Measurements from ENCODE around the gene SPOCK1.
"Not testable (repeated sequence)": the region's sequence is repeated elsewhere in the genome, so short reads cannot be mapped to it uniquely, and the experiment has no call there.

SPOCK1 gene

DNA sequence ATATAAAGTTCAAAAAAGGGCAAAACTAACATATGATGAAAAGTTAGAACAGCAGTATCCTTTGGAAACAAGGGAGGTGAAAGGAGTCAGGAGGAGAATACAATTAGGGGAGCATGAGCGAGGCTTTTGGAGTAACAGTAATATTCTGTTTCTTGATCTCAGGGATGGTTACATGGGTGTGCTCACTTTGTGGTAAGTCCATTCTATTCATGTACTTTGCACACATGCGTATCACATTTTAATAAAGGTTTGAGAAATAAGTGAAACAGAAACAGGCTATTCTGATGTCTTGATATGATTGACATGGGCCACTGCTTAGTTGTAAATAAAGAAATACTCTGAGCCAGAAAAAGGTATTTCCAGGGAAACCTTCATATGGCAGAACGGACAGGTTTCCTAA, 208.8 kb downstream of the SPOCK1 start:
- no peak for DNase-seq

DNA sequence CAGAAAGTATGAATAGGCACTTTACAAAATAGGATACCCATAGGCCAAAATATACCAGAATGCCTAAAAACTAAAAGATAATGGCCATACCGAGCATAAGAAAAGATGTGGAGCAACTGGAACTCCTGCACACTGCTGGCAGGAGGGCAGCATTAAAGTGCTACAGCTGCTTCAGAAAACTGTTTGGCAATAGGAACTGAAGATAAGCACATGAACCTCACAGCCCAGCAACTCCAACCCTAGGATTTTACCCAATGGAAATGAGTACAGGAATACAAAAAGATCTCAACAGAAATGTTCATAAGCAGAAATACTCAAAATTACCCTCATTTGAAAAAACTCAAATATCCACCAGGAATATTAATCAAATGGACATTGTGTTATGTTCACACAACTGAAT, 209.3 kb downstream of the SPOCK1 start:
- DNase-seq, result no peak

DNA sequence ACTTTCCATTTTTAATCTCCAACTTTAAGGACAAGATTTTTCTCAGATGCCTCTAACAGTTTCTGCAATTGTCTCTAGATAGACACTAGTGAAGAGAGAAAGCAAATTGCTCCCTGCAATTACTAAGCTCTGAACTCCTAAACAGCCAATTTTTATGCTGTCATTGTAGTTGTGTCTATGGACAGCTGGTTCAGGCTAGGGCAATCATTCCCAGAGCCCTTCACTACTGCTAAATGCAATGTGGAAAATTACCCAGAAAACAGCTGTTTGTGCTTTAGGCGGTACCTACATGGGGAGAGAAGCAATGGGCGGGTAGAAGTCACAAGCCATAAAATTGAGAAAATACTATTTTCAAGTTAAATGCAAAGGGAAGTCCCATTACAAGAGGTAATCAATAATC, 211.6 kb downstream of the SPOCK1 start:
- no peak for DNase-seq

DNA sequence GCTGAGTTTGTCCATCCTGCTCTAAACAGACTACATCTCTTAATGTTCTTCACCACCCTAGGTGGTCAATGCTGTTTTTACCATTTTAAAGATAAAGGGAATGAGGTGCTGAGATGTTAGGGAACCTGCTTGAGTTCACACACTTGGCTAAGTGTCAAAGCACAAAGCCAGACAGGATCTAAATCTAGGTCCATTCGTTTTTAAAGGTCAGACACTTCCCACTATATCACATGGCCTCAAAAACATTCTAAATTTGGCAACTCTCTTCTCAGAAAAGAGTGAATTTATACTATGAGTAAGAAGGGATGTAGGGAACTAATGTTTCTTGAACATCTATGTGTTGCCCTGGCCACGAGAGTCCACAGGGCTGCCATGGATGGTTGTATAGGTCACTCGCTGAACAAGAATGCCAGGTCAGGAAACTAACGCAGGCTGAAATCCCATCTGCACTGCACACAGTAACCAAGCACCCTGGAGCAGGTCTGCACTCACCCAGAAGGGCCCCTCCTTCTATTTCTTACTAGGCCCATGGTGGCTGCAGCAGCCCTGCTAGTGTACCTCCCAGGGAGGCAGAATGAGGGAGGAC, 213.0 kb downstream of the SPOCK1 start:
- DNase-seq, result no peak

DNA sequence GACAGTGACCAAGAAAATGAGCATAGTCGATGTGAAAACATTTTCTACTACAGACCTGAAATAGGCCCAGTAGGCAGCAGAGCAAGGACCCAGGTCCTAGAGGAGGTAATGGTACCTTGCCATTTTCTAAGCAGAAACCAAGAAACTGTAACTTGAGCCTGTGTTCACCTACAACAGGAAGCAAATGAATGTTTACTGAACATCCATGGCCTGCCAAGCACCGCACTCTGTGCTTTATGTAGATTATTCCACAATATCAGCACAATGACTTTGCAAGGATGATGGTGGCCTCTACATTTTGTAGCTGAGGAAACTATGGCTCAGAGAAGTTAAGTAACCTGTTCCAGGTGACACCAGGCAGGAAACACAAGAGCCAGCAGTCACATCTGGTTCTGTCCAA, 215.3 kb downstream of the SPOCK1 start:
- DNase-seq, result no peak

DNA sequence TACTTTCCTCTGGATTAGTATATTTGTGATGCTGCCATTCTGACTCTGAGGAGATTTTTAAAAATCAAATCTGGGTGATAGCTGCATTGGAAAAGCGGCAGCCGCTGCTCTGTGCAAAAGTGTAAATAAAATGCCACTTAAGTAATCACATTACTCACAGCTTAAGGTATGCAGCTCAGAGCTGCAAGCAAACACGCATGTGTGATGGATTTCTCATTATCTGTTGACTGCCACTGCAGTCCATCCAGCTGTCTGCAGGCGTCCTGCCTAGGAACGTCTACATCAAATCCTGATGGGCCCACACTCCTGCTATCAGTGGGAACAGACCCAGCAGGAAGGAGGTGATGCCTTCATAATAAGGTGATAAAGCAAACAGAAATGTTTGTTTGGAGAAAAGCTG, 216.9 kb downstream of the SPOCK1 start:
- no peak for DNase-seq

DNA sequence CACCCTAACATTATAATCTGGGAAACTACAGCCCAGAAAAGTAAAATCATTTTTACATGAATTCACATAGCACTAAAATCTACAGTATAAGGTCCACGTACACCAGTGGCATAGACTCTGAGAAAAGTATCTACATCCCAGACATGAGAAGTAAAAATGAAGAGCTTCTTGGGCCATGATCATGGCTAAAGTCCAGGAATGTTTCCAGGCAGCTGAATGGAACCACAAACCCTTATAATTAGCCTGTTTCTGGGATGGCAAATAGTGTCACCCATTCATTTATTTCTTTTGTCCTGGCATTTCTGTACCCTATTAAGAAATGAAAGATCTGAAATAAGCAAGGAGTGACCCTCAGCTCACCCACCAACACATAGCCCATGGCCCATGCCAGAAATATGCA, 217.9 kb downstream of the SPOCK1 start:
- no peak for DNase-seq

DNA sequence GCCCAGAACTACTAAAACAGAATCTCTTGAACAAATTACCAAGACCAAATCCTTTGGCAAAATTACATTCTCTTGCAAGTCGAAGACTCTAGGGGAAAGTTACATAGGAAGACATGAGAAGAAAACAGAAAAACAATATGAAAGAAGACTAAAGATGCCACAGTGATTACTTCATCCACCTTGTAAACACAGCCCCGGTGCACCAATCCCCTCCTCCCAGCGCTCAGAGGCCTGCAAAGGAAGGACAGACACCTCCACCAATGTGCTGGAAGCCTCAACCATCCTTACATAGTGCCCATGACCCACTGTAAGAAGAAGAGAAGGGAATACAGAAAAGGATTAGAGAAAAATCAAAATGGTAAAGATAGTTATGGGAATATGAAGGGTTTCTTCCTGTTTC, 218.5 kb downstream of the SPOCK1 start:
- DNase-seq, result no peak

DNA sequence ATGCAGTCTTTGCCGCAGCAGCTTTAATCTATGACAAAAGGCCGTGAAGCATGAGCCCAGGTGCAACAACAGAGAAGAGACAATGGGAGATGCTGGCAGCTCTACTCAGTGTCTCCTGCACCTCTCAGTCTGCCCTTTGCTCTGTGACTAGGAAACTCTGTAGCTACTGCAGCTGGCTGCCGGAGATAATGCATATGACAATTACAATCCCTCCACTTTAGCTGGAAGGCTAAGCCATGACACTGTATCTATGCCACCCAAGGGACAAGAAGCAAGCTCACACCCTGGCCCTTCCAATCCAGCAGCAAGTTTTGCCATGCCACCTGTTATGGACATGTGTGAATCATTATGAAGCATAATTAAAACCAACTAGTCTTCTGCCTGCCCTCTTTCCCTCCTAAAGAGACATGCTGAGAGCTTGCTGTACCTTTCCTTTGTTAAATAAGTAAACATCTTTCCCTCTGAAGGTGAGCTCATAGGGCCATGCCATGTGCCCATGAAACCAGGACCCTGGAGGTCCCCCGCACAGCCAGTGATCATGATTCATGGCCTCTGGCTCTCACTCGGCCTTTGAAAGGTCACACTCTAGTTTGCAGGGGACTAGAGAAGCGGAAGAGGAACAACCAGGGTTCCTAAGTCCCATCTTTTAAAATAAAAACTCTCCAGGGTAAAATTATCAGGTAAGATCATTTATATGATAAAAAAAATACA, 219.4 kb downstream of the SPOCK1 start:
- no peak for DNase-seq

DNA sequence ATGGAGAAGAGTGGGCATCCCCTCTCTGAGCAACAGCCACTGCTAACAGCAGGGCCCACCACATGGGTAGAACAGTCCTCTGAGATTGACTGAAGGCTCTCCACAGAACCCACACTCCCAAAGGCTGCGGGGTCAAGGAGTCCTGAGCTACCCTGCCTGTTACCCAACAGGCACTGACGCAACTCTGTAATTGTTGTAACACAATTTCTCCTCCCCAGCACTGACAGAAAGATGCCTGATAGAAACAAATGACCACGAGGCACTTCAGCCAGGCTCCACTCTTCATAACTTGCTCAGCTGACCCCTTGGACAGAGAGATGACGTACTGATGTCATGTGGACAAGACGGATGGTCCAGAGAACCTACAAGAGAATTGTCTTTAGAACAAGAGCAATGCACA, 220.7 kb downstream of the SPOCK1 start:
- no peak for DNase-seq

DNA sequence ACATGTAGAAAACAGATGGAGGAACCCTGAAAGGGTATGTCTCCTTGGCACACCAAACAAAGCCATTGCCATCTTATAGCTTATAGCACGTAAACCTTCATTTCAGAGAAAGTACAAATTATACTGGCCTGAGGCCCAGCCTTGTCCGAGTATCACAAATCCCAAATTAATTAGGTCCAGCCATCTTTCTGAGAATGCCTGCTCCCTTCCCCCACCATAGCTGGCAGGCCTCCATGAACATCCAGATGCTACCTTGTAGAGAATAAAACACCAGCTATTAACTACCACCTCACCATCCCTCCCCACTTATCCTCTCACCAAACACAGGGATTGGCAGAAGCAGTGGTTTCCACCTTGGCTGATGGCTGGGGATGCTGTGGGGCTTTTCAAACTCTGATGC, 224.0 kb downstream of the SPOCK1 start:
- DNase-seq, result no peak

DNA sequence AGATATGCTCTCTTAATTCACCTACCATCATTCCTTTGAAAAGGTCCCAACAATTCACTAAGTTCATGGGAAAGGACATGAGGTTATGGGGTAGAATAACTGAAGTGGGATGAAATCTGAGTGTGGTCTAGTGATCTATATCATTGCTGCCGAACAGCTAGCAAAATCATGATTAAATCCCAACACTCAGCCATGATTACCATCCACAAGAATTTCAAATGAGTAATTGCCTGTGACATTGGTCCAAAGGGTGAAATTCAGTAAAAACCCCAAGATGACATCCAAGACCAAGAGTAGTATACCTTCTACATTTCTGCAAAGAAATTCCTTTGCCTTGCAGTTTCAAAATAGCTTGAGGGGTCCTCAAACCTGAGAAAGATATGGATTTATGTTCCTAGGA, 225.6 kb downstream of the SPOCK1 start:
- DNase-seq, result no peak

DNA sequence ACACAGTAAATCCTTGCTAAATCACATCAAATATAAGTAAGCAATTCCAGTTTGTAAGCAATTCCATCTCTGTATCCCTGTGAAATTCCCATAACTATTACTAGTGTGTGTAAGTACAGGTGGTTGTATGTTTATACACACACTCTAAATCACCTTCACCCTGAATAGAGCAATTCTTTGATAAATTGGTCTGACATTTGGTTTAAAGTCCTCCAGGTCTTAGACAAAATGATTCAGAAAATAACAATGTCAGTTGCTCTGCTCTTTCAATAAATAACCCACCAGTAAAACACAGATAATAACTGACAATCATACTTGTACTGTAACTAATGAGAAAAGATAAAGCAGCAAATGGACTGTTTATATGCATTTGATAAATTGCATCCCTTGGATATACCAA, 226.3 kb downstream of the SPOCK1 start:
- DNase-seq, result no peak

DNA sequence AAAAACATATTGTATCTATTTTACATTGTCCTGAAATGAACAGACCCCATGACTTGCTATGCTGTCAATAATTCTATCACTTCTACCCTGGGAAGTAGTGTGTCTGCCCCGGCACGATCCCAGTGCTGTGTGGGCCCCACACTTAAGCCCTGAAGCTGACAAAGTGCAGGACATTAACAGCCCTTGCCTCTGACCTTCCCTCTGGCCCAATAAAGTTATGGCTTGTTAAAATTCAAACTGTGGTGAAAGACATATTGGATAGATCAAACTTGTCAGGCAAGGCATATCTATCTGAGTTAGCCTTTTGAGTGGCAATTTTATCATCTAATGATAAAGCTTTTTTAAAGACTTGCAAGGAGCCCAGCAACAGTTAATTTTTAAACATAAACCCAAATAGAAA, 229.2 kb downstream of the SPOCK1 start:
- DNase-seq, result no peak

DNA sequence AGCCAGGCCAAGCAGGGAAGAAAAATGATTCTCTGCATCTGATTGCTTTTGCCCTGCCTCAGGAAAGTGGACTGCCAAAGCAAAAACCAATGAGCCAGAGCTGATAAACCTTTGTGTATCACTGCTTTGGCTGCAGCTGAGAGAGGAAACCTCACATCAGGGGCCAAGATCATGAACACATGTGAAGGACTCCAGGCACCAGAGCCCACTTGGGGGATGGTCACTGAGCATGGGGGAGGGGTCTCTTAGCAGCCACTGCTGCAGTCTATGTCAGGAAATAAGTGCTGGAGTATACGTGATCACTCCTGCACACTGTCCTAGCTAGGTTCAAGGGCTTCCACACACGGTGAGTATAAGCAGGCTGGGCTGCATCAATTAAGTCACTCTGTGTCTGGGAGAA, 229.9 kb downstream of the SPOCK1 start:
- no peak for DNase-seq

DNA sequence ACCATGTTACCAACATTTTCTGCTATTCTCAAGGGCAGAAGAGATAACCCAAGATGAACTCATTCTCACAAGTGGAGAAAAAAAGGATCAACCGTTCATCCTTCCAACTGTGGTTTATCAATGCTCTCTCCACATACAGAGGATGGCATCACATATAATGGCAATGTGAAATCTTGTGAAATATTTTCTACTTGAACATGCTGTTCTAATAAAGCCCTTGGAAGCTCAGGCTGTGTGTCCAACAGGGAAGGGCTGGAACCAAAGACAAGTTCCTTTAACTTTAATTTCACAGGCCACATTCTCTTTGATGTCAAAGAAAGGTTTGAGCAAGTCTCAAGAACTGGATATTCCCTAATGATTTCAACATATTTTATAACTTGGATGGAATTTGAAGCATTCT, 230.5 kb downstream of the SPOCK1 start:
- no peak for DNase-seq

DNA sequence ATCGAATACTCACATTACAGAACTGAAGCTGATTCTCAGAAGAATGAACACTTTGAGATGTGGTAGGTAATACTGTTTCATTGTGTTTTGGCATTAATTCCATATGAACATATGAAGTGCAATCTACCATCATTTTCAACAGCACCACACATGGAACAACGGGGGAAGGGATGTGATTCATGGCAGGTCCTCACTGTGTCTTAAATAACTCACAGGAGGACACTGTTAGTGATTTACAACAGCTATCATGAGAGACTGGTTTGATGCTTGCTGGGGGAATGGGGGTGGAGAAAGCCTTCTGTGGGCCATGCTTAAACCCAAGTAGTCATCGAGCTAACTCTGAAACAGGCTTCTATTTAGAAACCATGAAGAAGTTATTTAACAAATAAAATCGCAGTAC, 232.9 kb downstream of the SPOCK1 start:
- no peak for DNase-seq

DNA sequence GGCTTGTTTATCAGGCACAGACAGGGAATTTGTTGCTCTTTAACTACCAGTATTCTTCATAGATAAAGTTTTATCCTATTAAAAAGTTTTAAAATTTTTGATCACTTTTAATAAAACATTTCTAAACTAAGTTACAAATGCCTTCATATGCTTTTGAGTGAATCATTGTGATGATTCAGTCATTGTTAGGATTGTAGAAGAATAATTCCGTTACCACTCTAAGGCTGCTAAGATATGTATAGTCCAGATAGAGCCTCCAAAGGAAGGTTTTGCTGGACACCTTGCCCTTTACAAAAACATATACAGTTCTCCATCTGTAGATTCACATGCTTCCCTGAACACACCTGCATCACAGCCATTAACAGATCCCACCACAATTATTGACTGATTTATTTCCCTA, 233.7 kb downstream of the SPOCK1 start:
- no peak for DNase-seq

DNA sequence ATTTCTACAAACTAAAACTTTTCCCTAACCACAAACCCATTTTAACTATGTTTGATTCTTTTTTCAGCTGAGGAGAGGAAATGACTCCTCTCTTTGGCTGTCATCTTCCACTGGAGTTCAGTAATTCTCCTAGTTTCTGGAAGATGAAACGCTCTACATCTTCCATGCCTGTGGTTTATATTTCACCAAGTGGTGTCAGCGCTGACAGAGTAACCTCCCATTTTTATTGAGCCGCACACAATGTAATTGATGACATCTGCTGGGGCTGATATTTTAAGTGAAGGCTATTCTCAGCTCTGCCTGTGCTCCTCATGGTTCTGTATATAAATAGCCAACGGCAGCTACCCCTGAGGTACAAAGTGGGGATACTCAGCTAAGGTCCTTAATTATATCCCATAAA, 234.6 kb downstream of the SPOCK1 start:
- no peak for DNase-seq

DNA sequence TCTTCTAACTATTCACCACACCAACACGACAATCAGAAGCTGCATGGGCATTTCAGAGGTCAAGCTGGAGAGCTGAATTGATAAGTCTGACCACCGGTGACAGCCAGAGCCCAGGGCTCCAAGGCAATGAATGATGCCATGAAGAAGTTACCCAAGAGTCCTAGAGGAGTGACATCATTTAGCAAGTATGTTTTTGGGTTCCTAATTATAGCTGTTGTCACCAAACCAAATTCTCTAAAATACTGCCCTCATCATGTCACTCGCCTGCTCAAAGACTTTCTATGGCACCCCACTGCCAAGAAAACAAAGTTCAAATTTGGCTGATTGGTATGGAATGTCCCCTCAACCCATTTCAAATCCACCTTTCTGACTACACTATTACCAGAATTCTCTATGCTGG, 235.1 kb downstream of the SPOCK1 start:
- no peak for DNase-seq

DNA sequence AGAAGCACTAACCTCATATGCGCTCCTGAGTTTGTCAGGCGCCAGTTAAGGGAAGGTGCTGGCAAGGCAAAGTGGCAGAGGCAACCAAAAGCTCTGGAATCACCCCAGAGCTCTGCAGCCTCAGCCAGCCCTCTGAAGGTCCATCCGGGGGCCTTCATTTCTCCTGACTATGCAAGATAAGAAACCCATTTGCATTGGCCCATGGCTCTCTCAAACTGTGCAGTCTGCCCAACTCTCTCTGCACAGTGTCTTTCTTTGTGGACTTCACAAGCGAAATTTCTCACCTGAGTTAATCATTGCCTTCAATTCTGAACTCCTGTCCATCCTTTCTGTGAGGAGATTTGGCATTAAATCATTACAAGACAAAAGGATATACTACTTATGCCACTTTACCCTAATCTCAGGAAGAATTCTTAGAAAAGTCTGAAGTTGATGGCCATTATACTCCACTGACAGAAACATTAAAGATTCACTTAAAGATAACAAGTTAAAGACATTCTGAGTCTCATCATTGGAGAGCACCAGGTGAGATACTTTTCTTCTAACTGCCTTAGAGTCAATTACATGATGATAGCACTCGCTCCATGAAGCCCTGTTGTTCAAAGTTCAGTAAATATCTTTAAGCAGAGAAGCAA, 235.6 kb downstream of the SPOCK1 start:
- no peak for DNase-seq

DNA sequence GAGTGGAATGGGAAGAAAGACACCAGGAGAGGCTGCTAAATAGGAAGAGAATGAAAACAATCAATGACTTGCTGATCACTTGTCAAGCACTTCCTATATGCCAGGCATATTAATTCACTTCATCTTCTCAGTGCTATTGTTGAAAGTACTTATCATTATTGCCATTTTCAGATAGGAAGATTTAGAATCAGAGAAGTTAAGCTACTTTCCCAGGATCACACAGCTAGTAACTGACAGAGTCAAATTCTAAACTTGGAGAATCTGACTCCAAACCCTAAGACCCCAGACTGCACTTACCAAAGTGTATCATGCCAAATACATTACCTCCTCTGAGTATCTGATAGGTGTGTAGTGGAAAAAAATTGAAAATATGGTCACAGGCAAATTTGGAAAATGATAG, 236.3 kb downstream of the SPOCK1 start:
- DNase-seq, result no peak

DNA sequence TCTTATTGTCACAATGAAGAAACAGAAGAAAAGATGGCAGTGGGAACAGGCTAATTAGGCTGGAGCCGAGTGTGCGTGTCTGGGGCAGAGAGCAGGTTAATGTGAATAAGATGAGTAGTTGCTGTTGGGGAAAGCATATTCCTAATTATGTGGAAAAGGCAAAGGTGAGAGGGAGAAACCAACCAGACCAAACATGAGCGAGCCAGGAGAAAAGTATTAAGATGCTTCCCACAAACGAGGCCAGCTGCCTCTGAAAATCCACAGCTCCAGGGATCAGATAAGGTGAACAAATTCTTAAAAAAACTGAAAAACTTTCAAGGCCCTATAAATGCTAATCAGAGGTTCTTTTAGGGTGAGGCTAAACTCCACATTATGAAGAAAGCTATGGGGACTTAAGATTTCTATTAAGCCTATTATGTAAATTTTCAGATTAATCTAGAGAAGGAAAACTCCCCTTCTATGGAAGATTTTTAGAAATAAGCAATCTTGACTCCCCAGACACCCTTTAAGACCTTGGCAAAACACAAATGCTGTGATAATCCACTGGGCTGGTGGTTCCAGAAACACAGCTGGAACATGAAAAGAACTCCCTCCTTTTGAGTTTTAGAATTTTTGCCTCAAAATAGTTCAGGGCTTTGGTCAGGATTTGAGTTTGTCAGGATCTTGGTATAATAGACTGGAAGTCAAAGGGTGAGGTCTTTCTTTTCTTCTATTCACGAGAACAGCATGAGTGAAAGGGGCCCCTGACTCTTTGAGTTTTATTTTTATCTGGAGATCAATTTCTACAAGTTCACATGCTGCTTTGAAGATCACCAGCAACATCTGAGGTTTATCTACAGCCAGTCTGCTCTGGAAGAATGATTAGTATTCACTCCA, 238.1 kb downstream of the SPOCK1 start:
- DNase-seq, result no peak

DNA sequence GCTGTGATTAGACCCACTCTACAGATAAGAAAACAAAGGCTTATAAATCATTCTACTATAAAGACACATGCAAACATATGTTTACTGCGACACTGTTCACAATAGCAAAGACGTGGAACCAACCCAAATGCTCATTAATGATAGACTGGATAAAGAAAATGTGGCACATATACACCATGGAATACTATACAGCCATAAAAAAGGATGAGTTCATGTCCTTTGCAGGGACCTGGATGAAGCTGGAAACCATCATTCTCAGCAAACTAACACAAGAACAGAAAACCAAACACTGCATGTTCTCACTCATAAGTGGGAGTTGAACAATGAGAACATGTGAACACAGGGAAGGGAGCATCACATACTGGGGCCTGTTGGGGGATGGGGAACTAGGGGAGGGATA, 240.0 kb downstream of the SPOCK1 start:
- not testable (repeated sequence) for DNase-seq

Data from effector CD8-positive, alpha-beta T cell (primary cell).